Vagina (tissue), 2 donors: Measurements from ENCODE around the gene BRMS1. TPM values are rescaled to one million over a fixed set of nuclear protein-coding genes. Genes with fewer than 3 reads are reported as not detected.

Experiments used
- DNase-seq, 2 donors: peaks; one replicate each; pipeline ENCODE4 v3.0.0-alpha.2; 2017; ENCODE audit errors: extremely low spot score in 2 of 2
- H3K27ac ChIP-seq: fragments of 200-600 bp; sonication (generic); one replicate; pipeline ENCODE4 v1.5.1; 2019
- H3K27me3 ChIP-seq: fragments of 200-600 bp; sonication (generic); one replicate; pipeline ENCODE4 v1.5.1; 2019
- H3K36me3 ChIP-seq, 2 donors: fragments of 200-600 bp; sonication (generic); one replicate each; pipeline ENCODE4 v1.5.1; 2017 to 2019
- H3K4me1 ChIP-seq: fragments of 200-600 bp; sonication (generic); one replicate; pipeline ENCODE4 v1.5.1; 2019
- H3K4me3 ChIP-seq, 2 donors: fragments of 200-600 bp; sonication (generic); 1 replicate in 1 of 2; 2 replicates in 1 of 2; pipeline ENCODE4 v1.5.1; 2016 to 2019
- H3K9me3 ChIP-seq: fragments of 200-600 bp; sonication (generic); one replicate; pipeline ENCODE4 v1.5.1; 2019
- CTCF ChIP-seq, 3 experiments: fragments of 450-650 bp in 2 of 3; fragments of 200-600 bp in 1 of 3; sonication (generic) in 1 of 3; IDR thresholded peaks; one replicate each; pipeline ENCODE4 v1.5.1; 2017 to 2019; ENCODE audit warnings: antibody characterized with exemption in 3 of 3, mild to moderate bottlenecking in 2 of 3, moderate library complexity in 2 of 3
- POLR2A ChIP-seq, 2 donors: fragments of 450-650 bp; IDR thresholded peaks; one replicate each; pipeline ENCODE4 v1.6.1; 2017; ENCODE audit warnings: antibody characterized with exemption in 2 of 2, mild to moderate bottlenecking in 2 of 2, moderate library complexity in 2 of 2
- POLR2AphosphoS5 ChIP-seq, 2 donors: sonication (generic); formaldehyde crosslinking; IDR thresholded peaks; one replicate each; pipeline ENCODE4 v1.9.0; 2017; ENCODE audit warnings: antibody characterized with exemption in 2 of 2, mild to moderate bottlenecking in 2 of 2, low read depth in 1 of 2; ENCODE audit not compliant: insufficient read depth in 1 of 2
- intact Hi-C: fragments of 100-400 bp; cut with DNase I; formaldehyde crosslinking; loops from one replicate; pipeline ENCODE4 v1.15.1; 2023
- total RNA-seq: library from RNA; depleted of rRNA; stranded (reverse); fragments of >200 nt; gene quantifications from one replicate; pipeline ENCODE4 v1.2.3, GENCODE V29; 2016

The BRMS1 gene
- total RNA-seq, 1 donor from 2014 or later = 37.1 TPM

- intact Hi-C loops = no loop called here
- no peak for TF ChIP-seq POLR2A (IDR thresholded peaks at IDR 0.05)
- TF ChIP-seq CTCF (IDR thresholded peaks at IDR 0.05) = no peak
- TF ChIP-seq POLR2AphosphoS5 (IDR thresholded peaks at IDR 0.05; ENCODE audit: insufficient read depth in 1 of 2, low read depth in 1 of 2) = no peak
- H3K4me1 ChIP-seq = no peaks in the 10 kb centered on the region
Measured at GRCh38 chr11:66302656-66303055, 42.2 kb downstream of the BRMS1 start.

GRCh38 chr11:66299186-66299585 is 45.7 kb downstream of the BRMS1 start:
- Histone ChIP-seq H3K9me3 (no peaks in the 10 kb centered on the region), H3K27ac (no peak overlapping the region), H3K36me3 (no peaks in the 10 kb centered on the region), H3K4me3 (no peak overlapping the region), H3K4me1 (no peaks in the 10 kb centered on the region), H3K27me3 (no peaks in the 10 kb centered on the region)
- TF ChIP-seq POLR2A (IDR thresholded peaks at IDR 0.05) = no peak
- no peak for TF ChIP-seq POLR2AphosphoS5 (IDR thresholded peaks at IDR 0.05; ENCODE audit: insufficient read depth in 1 of 2, low read depth in 1 of 2)
- TF ChIP-seq CTCF (IDR thresholded peaks at IDR 0.05) = no peak
- no peak for DNase-seq
- intact Hi-C loops = no loop called here

More at GRCh38 chr11:66302656-66303055, 42.2 kb downstream of the BRMS1 start:
- no peaks in the 10 kb centered on the region for H3K36me3 ChIP-seq
- H3K4me3 ChIP-seq = no peak overlapping the region
- no peaks in the 10 kb centered on the region for H3K27me3 ChIP-seq
- no peaks in the 10 kb centered on the region for H3K9me3 ChIP-seq
- no peak overlapping the region for H3K27ac ChIP-seq
- DNase-seq = no peak

- Histone ChIP-seq H3K4me3 (no peak overlapping the region), H3K4me1 (no peaks in the 10 kb centered on the region), H3K27me3 (peaks cover 4% of the 10 kb centered on the region), H3K27ac (no peak overlapping the region), H3K9me3 (no peaks in the 10 kb centered on the region), H3K36me3 (no peaks in the 10 kb centered on the region)
- DNase-seq = no peak
- intact Hi-C loops = no loop called here
- TF ChIP-seq POLR2A (IDR thresholded peaks at IDR 0.05) = no peak
- no peak for TF ChIP-seq CTCF (IDR thresholded peaks at IDR 0.05)
- no peak for TF ChIP-seq POLR2AphosphoS5 (IDR thresholded peaks at IDR 0.05; ENCODE audit: insufficient read depth in 1 of 2, low read depth in 1 of 2)
Measured at GRCh38 chr11:66297610-66298009, 47.3 kb downstream of the BRMS1 start.

GRCh38 chr11:66294626-66295620 is 50.0 kb downstream of the BRMS1 start:
- TF ChIP-seq POLR2A (IDR thresholded peaks at IDR 0.05) (no peak), POLR2AphosphoS5 (IDR thresholded peaks at IDR 0.05; ENCODE audit: insufficient read depth in 1 of 2, low read depth in 1 of 2) (no peak), CTCF (IDR thresholded peaks at IDR 0.05) (no peak)
- peaks cover 5% of the 10 kb centered on the region for H3K27me3 ChIP-seq
- intact Hi-C loops = no loop called here

More at GRCh38 chr11:66294626-66295620, 50.0 kb downstream of the BRMS1 start:
- Histone ChIP-seq H3K36me3 (no peaks in the 10 kb centered on the region), H3K4me3 (no peak overlapping the region), H3K27ac (no peak overlapping the region), H3K4me1 (peaks cover 12% of the 10 kb centered on the region), H3K9me3 (no peaks in the 10 kb centered on the region)
- DNase-seq = no peak
